Mucosa of descending colon (tissue), 3 donors: ENCODE results near the gene ITGAL. TPM values are rescaled to one million over a fixed set of nuclear protein-coding genes. Genes with fewer than 3 reads are reported as not detected.

Source experiments
- ATAC-seq: fragments of 200-7000 bp; cut with Tn5 transposase; one replicate; pipeline ENCODE4 v1.9.1; 2020; ENCODE audit warnings: mild to moderate bottlenecking, moderate library complexity
- DNase-seq, 3 donors: peaks; one replicate each; pipeline ENCODE4 v3.0.0-alpha.2; 2020
- H3K36me3 ChIP-seq: fragments of 200-600 bp; one replicate; pipeline ENCODE4 v1.8.0; 2021; ENCODE audit warnings: low read depth, mild to moderate bottlenecking
- H3K4me1 ChIP-seq: fragments of 200-600 bp; one replicate; pipeline ENCODE4 v1.8.0; 2021; ENCODE audit warnings: low read depth, mild to moderate bottlenecking
- H3K4me3 ChIP-seq: fragments of 200-600 bp; one replicate; pipeline ENCODE4 v1.8.0; 2021; ENCODE audit warnings: mild to moderate bottlenecking
- H3K9me3 ChIP-seq: fragments of 200-600 bp; one replicate; pipeline ENCODE4 v1.8.0; 2021; ENCODE audit warnings: mild to moderate bottlenecking
- CTCF ChIP-seq: fragments of 200-600 bp; IDR thresholded peaks from one replicate; pipeline ENCODE4 v1.8.0; 2022; ENCODE audit warnings: antibody characterized with exemption, mild to moderate bottlenecking
- intact Hi-C, 2 donors: fragments of 100-400 bp; cut with DNase I in 1 of 2; cut with micrococcal nuclease in 1 of 2; formaldehyde crosslinking; loops; one replicate each; pipeline versions ENCODE4 v1.11.0 to v1.11.1; 2022; cut with DNase I, micrococcal nuclease
- total RNA-seq, 3 donors: library from RNA; stranded (reverse); fragmentation: NEBNext Ultra II Directional in 2 of 3; extraction: Animal tissue kit (Norgen Biotek cat#: 25700) in 2 of 3; gene quantifications; one replicate each; pipeline versions ENCODE4 v1.2.1 to v1.2.4, GENCODE V29; 2021 to 2023
- donor health status: DM: no; HTN: no; CAD: no; lungs with moderate emphysema.
- donor health status: DM: no; HTN: no; CAD: no.
- donor health status: DM: no; HTN: yes; CAD: no.

Gene ITGAL
- total RNA-seq, 3 donors from 2014 or later: 8.1 to 14.8 (median 8.5) TPM

- no peak for TF ChIP-seq CTCF
- Histone ChIP-seq H3K4me1 (peaks cover 25% of the 10 kb centered on the region), H3K9me3 (no peaks in the 10 kb centered on the region), H3K36me3 (no peaks in the 10 kb centered on the region), H3K4me3 (no peak overlapping the region)
- DNase-seq (no peak), ATAC-seq (no peak)
- intact Hi-C loops: no loop called here
Measured at GRCh38 chr16:30565526-30565925, 93.0 kb downstream of the ITGAL start.

- intact Hi-C loops: no loop called here
- Histone ChIP-seq H3K9me3 (no peaks in the 10 kb centered on the region), H3K4me1 (peaks cover 27% of the 10 kb centered on the region), H3K4me3 (no peak overlapping the region), H3K36me3 (no peaks in the 10 kb centered on the region)
- ATAC-seq (no peak), DNase-seq (no peak)
- TF ChIP-seq CTCF: no peak
Measured at GRCh38 chr16:30565984-30566383, 93.4 kb downstream of the ITGAL start.

GRCh38 chr16:30566531-30566930, 94.0 kb downstream of the ITGAL start:
- H3K9me3 ChIP-seq: no peaks in the 10 kb centered on the region
- TF ChIP-seq CTCF: no peak
- intact Hi-C loops: no loop called here
- DNase-seq (no peak), ATAC-seq (no peak)
- no peak overlapping the region for H3K4me3 ChIP-seq
- peaks cover 27% of the 10 kb centered on the region for H3K4me1 ChIP-seq
- no peaks in the 10 kb centered on the region for H3K36me3 ChIP-seq

DNA sequence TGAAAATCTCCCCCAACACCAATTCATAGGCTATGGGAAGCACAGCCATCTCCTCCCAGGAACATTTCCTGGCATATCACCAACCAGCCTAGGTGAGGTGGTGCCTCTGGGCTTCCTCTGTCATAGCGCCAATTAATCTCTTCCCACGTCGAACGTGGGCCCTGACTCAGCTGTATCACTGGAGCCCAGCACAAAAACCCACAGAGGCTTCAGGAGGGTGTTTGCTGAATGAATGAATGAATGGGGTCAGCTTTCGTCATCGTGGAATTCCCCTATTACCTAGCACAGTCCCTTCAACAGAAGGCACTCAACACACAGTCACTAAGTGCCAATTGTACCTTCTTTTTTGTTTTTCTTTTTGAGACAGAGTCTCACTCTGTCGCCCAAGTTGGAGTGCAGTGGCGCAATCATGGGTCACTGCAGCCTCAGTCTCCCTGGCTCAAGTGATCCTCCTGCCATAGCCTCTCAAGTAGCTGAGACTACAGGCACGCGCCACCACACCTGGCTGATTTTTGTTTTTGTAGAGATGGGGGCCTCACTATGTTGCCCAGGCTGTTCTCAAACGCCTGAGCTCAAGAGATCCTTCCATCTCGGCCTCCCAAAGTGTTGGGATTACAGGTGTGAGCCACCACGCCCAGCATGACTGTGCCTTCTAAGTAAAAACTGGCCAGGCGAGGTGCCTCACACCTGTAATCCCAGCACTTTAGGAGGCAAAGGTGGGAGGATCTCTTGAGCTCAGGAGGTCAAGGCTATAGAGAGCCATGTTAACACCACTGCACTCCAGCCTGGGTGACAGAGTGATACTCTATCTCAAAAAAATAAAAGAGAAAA, 94.8 kb downstream of the ITGAL start:
- peaks cover 24% of the 10 kb centered on the region for H3K4me1 ChIP-seq
- H3K9me3 ChIP-seq: no peaks in the 10 kb centered on the region
- no peaks in the 10 kb centered on the region for H3K36me3 ChIP-seq
- ATAC-seq: no peak
- no peak for TF ChIP-seq CTCF
- peak in 1 of 3 donors; percentile 31 for DNase-seq
- H3K4me3 ChIP-seq: no peak overlapping the region
- intact Hi-C loops: no loop called here

- Histone ChIP-seq H3K9me3 (no peaks in the 10 kb centered on the region), H3K36me3 (no peaks in the 10 kb centered on the region), H3K4me1 (peaks cover 27% of the 10 kb centered on the region), H3K4me3 (no peak overlapping the region)
- no peak for TF ChIP-seq CTCF
- ATAC-seq (peak; percentile 18), DNase-seq (peak in 1 of 3 donors; percentile 14)
- intact Hi-C loops: no loop called here
Measured at GRCh38 chr16:30567991-30568638, 95.6 kb downstream of the ITGAL start.
